K562 (cell line): Measurements from ENCODE around the gene FMN2. TPM values are rescaled to one million over a fixed set of nuclear protein-coding genes. Genes with fewer than 3 reads are reported as not detected.

Experiments used
- ATAC-seq: fragments of 200-7000 bp; cut with Tn5 transposase; 3 replicates; pipeline ENCODE4 v1.9.1; 2020; ENCODE audit warnings: moderate library complexity
- BruUV-seq: library from RNA; stranded (reverse); fragments of 400-500 nt; replicated peaks from 2 replicates; lab custom pipeline; 2021; lab: Mats Ljungman, UMichigan
- CTCF ChIA-PET: fragments of 300-600 bp; formaldehyde crosslinking; extraction: SDS; loops from one replicate; lab custom pipeline; 2021; ENCODE audit warnings: low intra/inter-chr PET ratio; lab: Yijun Ruan, JAX
- POLR2A ChIA-PET: fragments of 300-600, 350-650 bp; sonication (Branson Sonifier 250); formaldehyde crosslinking; extraction: SDS; loops from one replicate; lab custom pipeline; 2021; ENCODE audit warnings: antibody characterized with exemption, inconsistent platforms; lab: Yijun Ruan, JAX
- DNase-seq, 4 experiments: peaks; one replicate each; pipeline versions ENCODE4 v3.0.0 to v3.0.0-alpha.2; 2011 to 2018; ENCODE audit warnings: low spot score in 3 of 4, mixed read lengths in 3 of 4; ENCODE audit errors: extremely low read depth in 1 of 4
- FAIRE-seq: peaks from 2 replicates; lab custom pipeline; 2011; peaks lifted over from hg19 to GRCh38; lab: Jason Lieb, UNC
- H2AFZ ChIP-seq: 2 replicates; pipeline ENCODE4 v1.6.0; 2011; ENCODE audit warnings: low read depth, low read length, control low read depth, inconsistent platforms
- H3K27ac ChIP-seq: fragments of 200-600 bp; 3 replicates; pipeline ENCODE4 v1.8.0; 2011; ENCODE audit warnings: low read depth, mild to moderate bottlenecking, control low read depth, inconsistent platforms, low read length, moderate library complexity, mixed read lengths; ENCODE audit errors: extremely low read depth
- H3K27me3 ChIP-seq, 2 experiments: fragments of 300-600 bp in 1 of 2; 2 replicates in 1 of 2; 3 replicates in 1 of 2; pipeline versions ENCODE4 v1.6.0 to v1.8.0; 2011; ENCODE audit warnings: inconsistent platforms in 2 of 2, low read length in 2 of 2, mild to moderate bottlenecking in 1 of 2, mixed read lengths in 1 of 2, moderate library complexity in 1 of 2; ENCODE audit not compliant: control insufficient read depth in 2 of 2, insufficient read depth in 2 of 2
- H3K36me3 ChIP-seq: fragments of 300-600 bp; 3 replicates; pipeline ENCODE4 v1.8.0; 2011; ENCODE audit warnings: mild to moderate bottlenecking, low read length, inconsistent platforms; ENCODE audit not compliant: control insufficient read depth, insufficient read depth
- H3K4me1 ChIP-seq, 2 experiments: fragments of 200-600 bp in 1 of 2; replicated peaks in 1 of 2; 2 replicates in 1 of 2; 3 replicates in 1 of 2; pipeline versions ENCODE4 v1.5.1 to v1.8.0; 2011; ENCODE audit warnings: inconsistent platforms in 2 of 2, low read length in 2 of 2, mild to moderate bottlenecking in 1 of 2, mixed read lengths in 1 of 2, moderate library complexity in 1 of 2; ENCODE audit not compliant: control insufficient read depth in 2 of 2, insufficient read depth in 2 of 2
- H3K4me2 ChIP-seq: 2 replicates; pipeline ENCODE4 v1.6.1; 2011; ENCODE audit warnings: low read length, control low read depth, inconsistent platforms, mixed read lengths; ENCODE audit not compliant: insufficient read depth
- H3K4me3 ChIP-seq: fragments of 200-600 bp; sonication (generic), shearing (Covaris generic); 2 replicates; pipeline ENCODE4 v1.5.1; 2016; ENCODE audit warnings: control low read depth, inconsistent platforms
- H3K79me2 ChIP-seq: fragments of 200-600 bp; 3 replicates; pipeline ENCODE4 v1.8.0; 2011; ENCODE audit warnings: low read length, inconsistent platforms; ENCODE audit not compliant: control insufficient read depth, insufficient read depth
- H3K9ac ChIP-seq, 2 experiments: 2 replicates each; pipeline versions ENCODE4 v1.6.0 to v1.6.1; 2011; ENCODE audit warnings: low read depth in 2 of 2, low read length in 2 of 2, control low read depth in 1 of 2, inconsistent platforms in 1 of 2, mild to moderate bottlenecking in 1 of 2, mixed read lengths in 1 of 2; ENCODE audit not compliant: insufficient read depth in 1 of 2
- H3K9me1 ChIP-seq: one replicate; pipeline ENCODE4 v1.6.0; 2011; ENCODE audit warnings: inconsistent platforms, mild to moderate bottlenecking, low read length, moderate library complexity; ENCODE audit not compliant: control insufficient read depth, insufficient read depth
- H3K9me3 ChIP-seq: replicated peaks from 2 replicates; pipeline ENCODE4 v1.5.1; 2011; ENCODE audit warnings: low read depth, low read length, inconsistent platforms; ENCODE audit not compliant: control insufficient read depth, insufficient read depth
- H4K20me1 ChIP-seq: replicated peaks from 2 replicates; pipeline ENCODE4 v1.6.1; 2011; ENCODE audit warnings: low read length, inconsistent platforms, mixed read lengths; ENCODE audit not compliant: control insufficient read depth, insufficient read depth
- BACH1 ChIP-seq: fragments of 200-800 bp; sonication (Bioruptor generic); IDR thresholded peaks from 2 replicates; pipeline ENCODE4 v1.6.1; 2016; ENCODE audit warnings: missing genetic modification characterization, missing compliant biosample characterization
- BRD9 ChIP-seq: fragments of 450-650 bp; IDR thresholded peaks from 2 replicates; pipeline ENCODE4 v1.6.1; 2018; ENCODE audit warnings: low read depth; ENCODE audit not compliant: partially characterized antibody
- ESRRB ChIP-seq: fragments of 250-450 bp; sonication (Bioruptor Pico); IDR thresholded peaks from 2 replicates; pipeline ENCODE4 v1.5.0; 2020; ENCODE audit warnings: mild to moderate bottlenecking, moderate library complexity, borderline replicate concordance
- HCFC1 ChIP-seq: IDR thresholded peaks from 2 replicates; pipeline ENCODE4 v1.6.1; 2012; ENCODE audit warnings: low read depth, low read length, improper control_type of control experiment
- RFX5 ChIP-seq: IDR thresholded peaks from 2 replicates; pipeline ENCODE4 v1.6.1; 2011; ENCODE audit warnings: low read depth, mild to moderate bottlenecking, improper control_type of control experiment, low read length
- ZNF3 ChIP-seq: fragments of 250-450 bp; sonication (Bioruptor Pico); IDR thresholded peaks from 2 replicates; pipeline ENCODE4 v1.5.0; 2021; ENCODE audit warnings: mild to moderate bottlenecking, moderate library complexity
- ZNF436 ChIP-seq: fragments of 250-450, 450-650 bp; sonication (Bioruptor Pico); formaldehyde crosslinking; IDR thresholded peaks from 2 replicates; pipeline ENCODE4 v1.7.0; 2020; ENCODE audit warnings: mild to moderate bottlenecking
- ZNF444 ChIP-seq: fragments of 250-450 bp; sonication (Bioruptor Pico); IDR thresholded peaks from 2 replicates; pipeline ENCODE4 v1.4.0; 2020; ENCODE audit warnings: mild to moderate bottlenecking, moderate library complexity
- ZSCAN29 ChIP-seq: fragments of 450-650 bp; IDR thresholded peaks from 2 replicates; pipeline ENCODE4 v1.6.1; 2017
- WGBS: fragments of 100-300 bp; shearing (Covaris generic); methylation state at CpG from one replicate; pipeline ENCODE4 v1.1.6; 2016; ENCODE audit warnings: low coverage, mixed read lengths; ENCODE audit not compliant: insufficient coverage; ENCODE audit errors: missing lambda C conversion rate; 5-methylcytosine and 5-hydroxymethylcytosine counted together
- in situ Hi-C: fragments of 300-500 bp; cut with MboI; formaldehyde crosslinking; loops from 4 replicates; pipeline ENCODE4 v1.15.0; 2018; ENCODE audit warnings: inconsistent platforms, mixed read lengths
- intact Hi-C: fragments of 100-400 bp; cut with micrococcal nuclease; formaldehyde crosslinking; loops from 2 replicates; pipeline ENCODE4 v1.14.2; 2022
- polyA plus RNA-seq, 8 experiments: library from polyadenylated mRNA; depleted of rRNA in 4 of 8; stranded (reverse) in 5 of 8; unstranded in 3 of 8; fragments of >200 nt; fragmentation: Nextera tagmentation in 2 of 8; fragmentation: Illumina TruSeq in 1 of 8; extraction: Ambion mirVana in 2 of 8; extraction: Trizol in 1 of 8; gene quantifications; 2 replicates each; pipeline versions ENCODE4 v1.2.1 to v1.2.3, GENCODE V29; 2011 to 2014; ENCODE audit warnings: inconsistent platforms in 1 of 8, missing spikeins in 1 of 8
- total RNA-seq, 7 experiments: library from RNA; depleted of rRNA in 6 of 7; stranded (reverse); fragments of >200 nt in 6 of 7; fragmentation: Illumina TruSeq in 2 of 7; extraction: Trizol in 2 of 7; gene quantifications; 2 replicates each; pipeline versions ENCODE4 v1.2.1 to v1.2.3, GENCODE V29; 2011 to 2021; ENCODE audit warnings: low replicate concordance in 1 of 7
- TF ChIP-seq, protein P1 (sequence below): sonication (generic); formaldehyde crosslinking; IDR thresholded peaks from 2 replicates; pipeline ENCODE4 v1.8.1; 2023; ENCODE audit warnings: missing genetic modification reagents, mild to moderate bottlenecking, borderline replicate concordance
- TF ChIP-seq, protein P2 (sequence below): IDR thresholded peaks from 2 replicates; pipeline ENCODE4 v1.6.1; 2011; ENCODE audit not compliant: insufficient read length; ENCODE audit errors: extremely low read depth
- TF ChIP-seq, protein P3 (sequence below): fragments of 250-450 bp; sonication (Bioruptor Pico); IDR thresholded peaks from 2 replicates; pipeline ENCODE4 v1.8.0; 2021; ENCODE audit warnings: mild to moderate bottlenecking, moderate library complexity

Gene FMN2
- total and polyA plus RNA-seq, 9 of the 15 experiments (the other 6 are each of a cell fraction or from before 2014, with no cell fraction given) = 0.15 to 0.45 (median 0.16) TPM; not detected in 3

DNA sequence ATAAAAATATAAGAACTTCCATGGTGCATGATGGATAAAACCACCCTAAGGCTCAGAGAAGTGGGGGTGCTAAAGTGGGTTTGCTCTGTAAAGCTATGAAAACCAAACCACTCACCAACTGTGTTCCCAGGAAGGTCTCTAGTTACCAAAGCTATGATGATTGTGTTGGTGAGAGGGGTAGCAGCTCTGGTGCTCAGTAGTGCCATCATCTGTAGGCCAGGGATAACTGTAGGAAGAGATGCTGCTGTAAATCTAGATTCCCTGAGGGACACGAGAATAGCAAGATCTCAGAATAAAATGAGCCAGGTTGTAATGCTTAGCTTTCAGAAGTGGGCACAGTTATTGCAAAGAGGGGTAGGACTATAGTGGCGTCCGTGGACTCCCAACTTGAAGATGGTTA is 395.8 kb downstream of the FMN2 start (continued):
- TF ChIP-seq, protein P1, sequence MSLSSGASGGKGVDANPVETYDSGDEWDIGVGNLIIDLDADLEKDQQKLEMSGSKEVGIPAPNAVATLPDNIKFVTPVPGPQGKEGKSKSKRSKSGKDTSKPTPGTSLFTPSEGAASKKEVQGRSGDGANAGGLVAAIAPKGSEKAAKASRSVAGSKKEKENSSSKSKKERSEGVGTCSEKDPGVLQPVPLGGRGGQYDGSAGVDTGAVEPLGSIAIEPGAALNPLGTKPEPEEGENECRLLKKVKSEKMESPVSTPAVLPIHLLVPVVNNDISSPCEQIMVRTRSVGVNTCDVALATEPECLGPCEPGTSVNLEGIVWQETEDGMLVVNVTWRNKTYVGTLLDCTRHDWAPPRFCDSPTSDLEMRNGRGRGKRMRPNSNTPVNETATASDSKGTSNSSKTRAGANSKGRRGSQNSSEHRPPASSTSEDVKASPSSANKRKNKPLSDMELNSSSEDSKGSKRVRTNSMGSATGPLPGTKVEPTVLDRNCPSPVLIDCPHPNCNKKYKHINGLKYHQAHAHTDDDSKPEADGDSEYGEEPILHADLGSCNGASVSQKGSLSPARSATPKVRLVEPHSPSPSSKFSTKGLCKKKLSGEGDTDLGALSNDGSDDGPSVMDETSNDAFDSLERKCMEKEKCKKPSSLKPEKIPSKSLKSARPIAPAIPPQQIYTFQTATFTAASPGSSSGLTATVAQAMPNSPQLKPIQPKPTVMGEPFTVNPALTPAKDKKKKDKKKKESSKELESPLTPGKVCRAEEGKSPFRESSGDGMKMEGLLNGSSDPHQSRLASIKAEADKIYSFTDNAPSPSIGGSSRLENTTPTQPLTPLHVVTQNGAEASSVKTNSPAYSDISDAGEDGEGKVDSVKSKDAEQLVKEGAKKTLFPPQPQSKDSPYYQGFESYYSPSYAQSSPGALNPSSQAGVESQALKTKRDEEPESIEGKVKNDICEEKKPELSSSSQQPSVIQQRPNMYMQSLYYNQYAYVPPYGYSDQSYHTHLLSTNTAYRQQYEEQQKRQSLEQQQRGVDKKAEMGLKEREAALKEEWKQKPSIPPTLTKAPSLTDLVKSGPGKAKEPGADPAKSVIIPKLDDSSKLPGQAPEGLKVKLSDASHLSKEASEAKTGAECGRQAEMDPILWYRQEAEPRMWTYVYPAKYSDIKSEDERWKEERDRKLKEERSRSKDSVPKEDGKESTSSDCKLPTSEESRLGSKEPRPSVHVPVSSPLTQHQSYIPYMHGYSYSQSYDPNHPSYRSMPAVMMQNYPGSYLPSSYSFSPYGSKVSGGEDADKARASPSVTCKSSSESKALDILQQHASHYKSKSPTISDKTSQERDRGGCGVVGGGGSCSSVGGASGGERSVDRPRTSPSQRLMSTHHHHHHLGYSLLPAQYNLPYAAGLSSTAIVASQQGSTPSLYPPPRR = no peak

DNA sequence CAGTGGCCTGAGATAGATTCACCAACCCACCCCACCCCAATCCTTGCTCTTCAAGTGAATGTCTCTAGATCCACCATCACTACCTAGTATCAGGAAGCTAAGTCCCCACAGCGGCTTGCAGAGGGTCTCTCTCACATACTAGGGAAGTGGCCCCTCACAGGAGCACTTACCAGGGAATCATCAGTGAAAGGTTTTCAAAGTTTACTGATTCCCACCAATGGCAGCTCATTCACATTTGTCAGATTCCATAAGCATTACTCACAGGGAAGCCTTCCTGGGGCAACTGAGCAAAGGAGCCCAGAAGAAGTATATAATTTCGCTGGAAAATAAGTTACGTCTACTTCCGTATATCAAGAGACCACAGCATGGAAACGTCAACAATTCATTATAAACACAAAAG is 399.5 kb downstream of the FMN2 start:
- TF ChIP-seq, protein P2, sequence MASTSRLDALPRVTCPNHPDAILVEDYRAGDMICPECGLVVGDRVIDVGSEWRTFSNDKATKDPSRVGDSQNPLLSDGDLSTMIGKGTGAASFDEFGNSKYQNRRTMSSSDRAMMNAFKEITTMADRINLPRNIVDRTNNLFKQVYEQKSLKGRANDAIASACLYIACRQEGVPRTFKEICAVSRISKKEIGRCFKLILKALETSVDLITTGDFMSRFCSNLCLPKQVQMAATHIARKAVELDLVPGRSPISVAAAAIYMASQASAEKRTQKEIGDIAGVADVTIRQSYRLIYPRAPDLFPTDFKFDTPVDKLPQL = no peak
- TF ChIP-seq ZNF3 (CRISPR knock-in tag) (no peak), ZNF444 (no peak), BRD9 (no peak), BACH1 (no peak), RFX5 (no peak), ZNF436 (CRISPR knock-in tag) (no peak), HCFC1 (no peak), ZSCAN29 (no peak), ESRRB (no peak)
- TF ChIP-seq, protein P3, sequence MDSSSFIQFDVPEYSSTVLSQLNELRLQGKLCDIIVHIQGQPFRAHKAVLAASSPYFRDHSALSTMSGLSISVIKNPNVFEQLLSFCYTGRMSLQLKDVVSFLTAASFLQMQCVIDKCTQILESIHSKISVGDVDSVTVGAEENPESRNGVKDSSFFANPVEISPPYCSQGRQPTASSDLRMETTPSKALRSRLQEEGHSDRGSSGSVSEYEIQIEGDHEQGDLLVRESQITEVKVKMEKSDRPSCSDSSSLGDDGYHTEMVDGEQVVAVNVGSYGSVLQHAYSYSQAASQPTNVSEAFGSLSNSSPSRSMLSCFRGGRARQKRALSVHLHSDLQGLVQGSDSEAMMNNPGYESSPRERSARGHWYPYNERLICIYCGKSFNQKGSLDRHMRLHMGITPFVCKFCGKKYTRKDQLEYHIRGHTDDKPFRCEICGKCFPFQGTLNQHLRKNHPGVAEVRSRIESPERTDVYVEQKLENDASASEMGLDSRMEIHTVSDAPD = no peak
- H4K20me1 ChIP-seq = no peaks in the 10 kb centered on the region
- H3K9me3 ChIP-seq = no peaks in the 10 kb centered on the region
- no peaks in the 10 kb centered on the region for H3K79me2 ChIP-seq
- H3K4me3 ChIP-seq = no peak overlapping the region
- no peak overlapping the region for H3K27ac ChIP-seq
- FAIRE-seq = no peak
- H3K4me1 ChIP-seq = peaks cover 0 to 10% of the 10 kb centered on the region in 2 experiments; a peak in 2 of 5 replicates
- no TSS peak for BruUV-seq
- no peak overlapping the region for H3K4me2 ChIP-seq
- H3K36me3 ChIP-seq = no peaks in the 10 kb centered on the region
- WGBS = 12% methylated on average over 5 of the region's 5 CpGs
- H2AFZ ChIP-seq = no peak overlapping the region
- intact Hi-C loops = no loop called here
- ATAC-seq = no peak
- no peak for DNase-seq
- ChIA-PET POLR2A (no interaction called here), CTCF (no interaction called here)
- in situ Hi-C loops = no loop called here
- H3K27me3 ChIP-seq = no peaks in the 10 kb centered on the region
- H3K9ac ChIP-seq = no peak overlapping the region
- H3K9me1 ChIP-seq = no peaks in the 10 kb centered on the region
